ENCODE measurements around the gene CPNE4.
A peak's percentile ranks its signal among the peaks of the same experiment; 100 is the strongest.

Gene CPNE4

GRCh38 chr3:131735116-131735515, 299.7 kb downstream of the CPNE4 start:
- DNase-seq (ENCODE audit: low read depth) = peak; percentile 35

- DNase-seq (ENCODE audit: low read depth) = no peak
Measured at GRCh38 chr3:131733086-131733841, 301.6 kb downstream of the CPNE4 start.

DNA sequence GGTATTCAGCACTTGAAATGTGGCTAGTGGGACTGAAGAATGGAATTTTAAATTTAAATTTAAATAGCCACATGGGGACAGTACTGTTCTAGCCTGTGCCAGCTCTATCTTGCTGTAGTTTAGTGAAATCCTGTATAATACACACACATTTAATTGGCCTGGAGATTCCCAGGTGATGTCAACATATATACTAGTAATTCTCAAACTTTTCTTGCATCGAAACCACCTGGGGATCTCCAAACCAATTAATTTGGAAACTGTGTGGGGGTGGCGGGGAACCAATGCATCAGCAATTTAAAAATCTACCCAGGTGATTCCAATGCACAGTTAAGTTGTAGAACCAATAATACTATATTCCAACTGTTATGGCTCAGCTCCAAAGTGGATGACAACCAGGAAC, 303.1 kb downstream of the CPNE4 start:
- DNase-seq (ENCODE audit: low read depth) = no peak

GRCh38 chr3:131730581-131730980, 304.2 kb downstream of the CPNE4 start:
- DNase-seq (ENCODE audit: low read depth) = no peak

DNA sequence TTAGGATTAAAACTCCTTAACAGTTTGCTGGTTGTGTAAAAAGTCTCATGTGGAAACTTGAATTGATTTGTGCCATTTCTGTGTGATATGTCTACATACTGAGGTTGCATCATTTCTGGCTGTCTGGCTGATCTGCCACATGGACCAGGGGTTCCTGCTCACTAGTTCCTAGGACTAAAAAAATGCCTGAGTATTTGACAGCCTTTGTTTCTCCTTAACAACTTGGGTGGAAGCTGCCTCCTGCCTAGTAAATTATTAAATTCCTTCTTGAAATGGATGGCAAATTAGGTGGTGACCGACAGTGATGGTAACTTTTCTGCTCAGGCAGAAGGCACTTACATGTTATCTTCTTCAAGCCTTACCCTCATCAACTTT, 305.2 kb downstream of the CPNE4 start:
- DNase-seq (ENCODE audit: low read depth) = no peak

GRCh38 chr3:131728898-131729642, 305.7 kb downstream of the CPNE4 start:
- no peak for DNase-seq (ENCODE audit: low read depth)

GRCh38 chr3:131725414-131725813, 309.4 kb downstream of the CPNE4 start:
- no peak for DNase-seq (ENCODE audit: low read depth)

- no peak for DNase-seq (ENCODE audit: low read depth)
Measured at GRCh38 chr3:131723343-131723742, 311.5 kb downstream of the CPNE4 start.

GRCh38 chr3:131717493-131717892, 317.3 kb downstream of the CPNE4 start:
- DNase-seq (ENCODE audit: low read depth) = no peak

GRCh38 chr3:131716943-131717342, 317.9 kb downstream of the CPNE4 start:
- DNase-seq (ENCODE audit: low read depth) = no peak

- no peak for DNase-seq (ENCODE audit: low read depth)
Measured at GRCh38 chr3:131716007-131716406, 318.8 kb downstream of the CPNE4 start.

DNA sequence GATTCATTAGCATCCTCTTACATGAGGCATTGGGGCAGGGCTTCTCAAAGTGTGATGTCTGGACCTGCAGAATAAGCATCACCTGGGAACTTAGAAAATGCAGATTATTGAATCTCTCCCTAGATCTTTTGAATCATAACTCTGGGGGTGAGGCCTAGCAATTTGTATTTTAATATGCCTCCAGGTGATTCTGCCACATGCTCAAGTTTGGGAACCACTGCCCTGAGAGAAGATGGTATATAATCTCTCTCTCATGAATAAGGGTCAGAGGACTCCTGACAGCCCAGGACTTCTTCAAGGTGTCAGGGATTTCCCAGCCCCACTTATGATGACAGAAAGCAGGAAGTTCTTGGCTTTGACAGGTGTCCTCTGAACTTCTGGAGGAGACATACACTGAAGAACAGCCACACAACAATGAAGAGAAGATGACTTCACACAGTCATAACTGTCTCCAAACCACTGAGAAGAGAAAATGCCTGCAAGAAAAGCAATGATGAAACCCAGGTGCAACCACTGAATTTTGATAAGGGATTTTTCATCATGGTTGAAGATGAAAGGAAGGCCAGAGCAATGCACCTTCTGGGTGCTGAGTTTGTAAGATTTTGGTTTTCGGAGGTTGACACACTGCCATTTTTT, 320.1 kb downstream of the CPNE4 start:
- DNase-seq (ENCODE audit: low read depth) = no peak

- no peak for DNase-seq (ENCODE audit: low read depth)
Measured at GRCh38 chr3:131713416-131714123, 321.2 kb downstream of the CPNE4 start.

DNA sequence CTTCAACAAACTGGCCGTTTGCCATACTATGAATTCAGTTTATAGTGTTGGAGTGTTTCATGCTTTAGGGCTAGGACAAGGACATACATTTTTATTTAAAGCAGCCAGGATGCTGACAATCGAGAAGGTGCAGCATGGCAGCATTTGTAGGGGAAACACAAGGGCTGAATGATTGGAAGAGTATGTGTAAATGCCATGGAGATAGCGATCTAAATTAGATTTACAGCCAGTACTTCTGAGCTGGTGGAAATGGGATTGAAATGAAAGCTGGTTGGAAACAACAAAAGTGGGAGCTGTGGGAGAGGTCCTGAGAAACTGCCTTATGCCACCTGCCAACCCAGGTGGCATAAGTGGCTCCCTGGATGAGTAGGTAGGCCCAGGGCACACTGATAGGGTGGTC, 322.2 kb downstream of the CPNE4 start:
- DNase-seq (ENCODE audit: low read depth) = no peak

- DNase-seq (ENCODE audit: low read depth) = no peak
Measured at GRCh38 chr3:131711114-131711768, 323.6 kb downstream of the CPNE4 start.

- DNase-seq (ENCODE audit: low read depth) = no peak
Measured at GRCh38 chr3:131708241-131708640, 326.6 kb downstream of the CPNE4 start.

DNA sequence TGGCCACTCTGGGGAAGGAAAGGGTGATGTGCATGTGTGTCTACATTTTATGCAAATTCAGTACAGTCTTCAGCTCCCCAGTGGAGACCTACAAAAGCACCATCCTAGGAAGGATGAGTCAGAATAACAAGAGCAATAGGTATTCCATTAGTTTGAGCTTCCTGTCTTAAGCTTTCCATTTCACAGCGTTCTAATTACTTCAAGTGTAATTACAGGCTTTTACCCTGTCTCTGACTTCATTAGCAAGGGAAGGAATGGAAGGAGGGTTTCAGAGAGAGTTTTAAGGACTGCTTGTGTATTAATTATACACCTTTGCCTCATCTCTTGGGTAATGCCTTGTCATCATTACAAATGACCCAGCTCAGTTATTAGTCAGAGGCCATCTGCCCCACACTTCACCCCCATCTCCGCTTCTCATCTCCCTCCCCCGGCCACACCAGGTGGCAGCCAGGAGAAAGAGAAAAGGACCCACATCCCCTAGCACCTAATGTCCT, 329.2 kb downstream of the CPNE4 start:
- no peak for DNase-seq (ENCODE audit: low read depth)

DNA sequence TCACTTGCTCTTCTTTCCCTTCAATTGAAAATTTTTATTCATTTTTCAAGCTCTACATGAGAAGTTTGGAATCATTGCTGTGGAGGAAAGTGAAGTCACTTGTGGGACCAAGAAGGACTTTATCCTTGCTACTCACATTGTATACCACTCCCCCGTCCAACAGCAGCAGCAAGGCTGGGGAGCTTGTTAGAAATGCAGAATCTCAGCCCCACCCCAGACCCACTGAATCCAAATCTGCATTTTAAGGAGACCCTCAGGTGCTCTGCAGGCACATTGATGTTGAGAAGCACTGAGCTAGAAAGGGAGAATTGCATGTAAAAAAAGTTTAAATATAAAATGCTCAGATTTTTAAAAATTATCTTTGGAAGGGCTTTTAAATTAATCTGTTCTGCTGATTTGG, 329.7 kb downstream of the CPNE4 start:
- DNase-seq (ENCODE audit: low read depth) = no peak

GRCh38 chr3:131704098-131704497, 330.7 kb downstream of the CPNE4 start:
- DNase-seq (ENCODE audit: low read depth) = no peak

DNA sequence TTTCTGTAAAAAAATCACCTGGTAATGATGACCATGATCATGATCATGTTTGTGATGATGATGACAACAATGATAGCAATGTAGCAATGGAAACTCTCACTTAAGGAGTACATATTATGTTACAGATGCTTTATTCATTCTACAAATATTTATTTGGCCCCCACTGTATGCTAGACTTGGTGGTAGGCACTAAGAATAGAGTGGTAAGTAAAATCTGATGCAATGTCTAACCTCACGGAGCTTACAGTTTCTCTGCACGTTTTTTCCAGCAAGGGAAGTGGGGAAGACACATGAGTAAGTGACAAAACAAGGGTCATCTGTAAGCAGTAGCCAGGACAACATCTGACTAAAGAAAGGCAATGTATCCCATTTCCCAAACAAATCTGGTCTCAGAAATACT, 332.7 kb downstream of the CPNE4 start:
- DNase-seq (ENCODE audit: low read depth) = no peak

DNA sequence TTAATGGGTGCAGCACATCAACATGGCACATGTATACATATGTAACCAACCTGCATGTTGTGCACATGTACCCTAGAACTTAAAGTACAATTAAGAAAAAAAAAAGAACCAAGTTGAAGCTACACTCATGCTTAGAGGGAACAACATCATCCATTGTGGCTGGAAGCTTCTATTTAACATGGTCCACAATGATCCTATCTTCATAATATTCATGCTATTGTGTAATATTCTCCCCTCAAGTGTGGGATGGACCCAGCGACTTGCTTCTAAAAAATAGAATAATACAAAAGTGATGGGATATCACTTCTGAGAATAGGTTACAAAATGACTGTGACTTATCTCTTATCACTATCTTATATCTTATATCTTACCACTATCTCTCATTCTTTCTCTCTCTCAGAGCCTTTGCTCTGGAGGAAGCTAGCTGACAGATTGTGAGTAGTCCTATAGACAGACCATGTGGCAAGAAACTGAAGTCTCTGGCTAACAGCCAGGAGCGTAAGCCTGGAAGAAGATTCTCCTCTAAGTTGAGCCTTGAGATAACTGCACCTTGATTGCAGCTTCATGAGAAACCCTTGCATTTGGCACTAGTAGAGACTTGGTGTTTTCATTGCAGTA, 333.6 kb downstream of the CPNE4 start:
- DNase-seq (ENCODE audit: low read depth) = no peak

Measured in non-pigmented ciliary epithelial cell (primary cell).